Femur (tissue), 1 donor: ENCODE measurements around the gene EPN2.
"Not testable (repeated sequence)": the region's sequence is repeated elsewhere in the genome, so short reads cannot be mapped to it uniquely, and the experiment has no call there.

Experiments
- DNase-seq: peaks from one replicate; pipeline ENCODE4 v3.0.0-alpha.2; 2017

The EPN2 gene

GRCh38 chr17:19269641-19270040 is 32.5 kb downstream of the EPN2 start:
- DNase-seq, result no peak

GRCh38 chr17:19270347-19270703 is 33.2 kb downstream of the EPN2 start:
- DNase-seq, result no peak

GRCh38 chr17:19270704-19271611 is 33.8 kb downstream of the EPN2 start:
- no peak for DNase-seq

GRCh38 chr17:19271780-19272357 is 34.7 kb downstream of the EPN2 start:
- DNase-seq, result no peak

DNA sequence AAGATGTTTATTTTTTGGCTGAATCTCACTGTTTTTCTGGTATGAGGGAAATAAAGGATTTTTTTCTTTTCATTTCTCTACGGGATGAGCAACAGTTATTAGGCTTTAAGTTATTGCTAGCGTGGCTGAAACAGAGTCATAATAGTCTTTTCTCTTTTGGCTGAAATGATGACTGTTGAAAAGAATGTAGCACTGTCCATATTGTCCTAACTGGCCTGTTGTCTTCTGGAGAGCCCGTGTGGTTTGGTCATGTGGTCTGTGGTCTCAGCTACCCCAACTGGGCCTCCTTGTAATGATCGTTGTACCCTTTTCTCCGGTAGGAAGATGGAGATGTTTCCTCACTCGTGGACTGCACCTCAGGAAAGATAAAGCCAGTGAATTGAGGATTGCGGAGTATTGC is 36.6 kb downstream of the EPN2 start:
- DNase-seq, result no peak

GRCh38 chr17:19274893-19275292 is 37.7 kb downstream of the EPN2 start:
- no peak for DNase-seq

- DNase-seq, result no peak
These were observed 38.4 kb downstream of the EPN2 start for GRCh38 chr17:19275457-19276127.

DNA sequence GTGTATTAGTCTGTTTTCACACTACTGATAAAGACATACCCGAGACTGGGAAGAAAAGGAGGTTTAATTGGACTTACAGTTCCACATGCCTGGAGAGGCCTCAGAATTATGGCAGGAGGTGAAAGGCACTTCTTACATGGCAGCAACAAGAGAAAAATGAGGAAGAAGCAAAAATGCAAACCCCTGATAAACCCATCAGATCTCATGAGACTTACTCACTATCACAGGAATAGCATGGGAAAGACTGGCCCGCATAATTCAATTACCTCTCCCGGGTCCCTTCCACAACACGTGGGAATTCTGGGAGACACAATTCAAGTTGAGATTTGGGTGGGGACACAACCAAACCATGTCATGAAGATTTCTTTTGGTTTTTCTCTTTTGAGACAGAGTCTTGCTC is 41.1 kb downstream of the EPN2 start:
- DNase-seq, result not testable (repeated sequence)

DNA sequence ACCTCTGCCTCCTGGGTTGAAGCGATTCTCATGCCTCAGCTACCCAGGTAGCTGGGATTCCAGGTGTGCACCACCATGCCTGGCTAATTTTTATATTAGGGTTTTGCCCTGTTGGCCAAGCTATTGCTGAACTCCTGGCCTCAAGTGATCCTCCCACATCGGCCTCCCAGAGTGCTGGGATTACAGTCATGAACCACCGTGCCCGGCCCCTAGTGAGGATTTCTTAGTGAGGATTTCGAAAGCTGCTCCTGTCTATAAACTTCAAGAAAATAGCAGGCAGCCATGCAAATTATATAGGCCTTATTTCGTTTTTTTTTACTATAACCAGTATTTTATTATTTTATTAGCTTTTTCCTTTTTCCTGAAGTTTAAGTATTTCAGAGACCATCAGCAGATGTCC is 41.6 kb downstream of the EPN2 start:
- no peak for DNase-seq

GRCh38 chr17:19281161-19281560 is 44.0 kb downstream of the EPN2 start:
- no peak for DNase-seq

GRCh38 chr17:19284005-19284959 is 47.1 kb downstream of the EPN2 start:
- no peak for DNase-seq

- no peak for DNase-seq
These were observed 48.2 kb downstream of the EPN2 start for GRCh38 chr17:19285213-19285900.

GRCh38 chr17:19286751-19287341 is 49.7 kb downstream of the EPN2 start:
- no peak for DNase-seq

GRCh38 chr17:19287651-19288050 is 50.5 kb downstream of the EPN2 start:
- no peak for DNase-seq

GRCh38 chr17:19288453-19288852 is 51.3 kb downstream of the EPN2 start:
- no peak for DNase-seq

- no peak for DNase-seq
These were observed 53.0 kb downstream of the EPN2 start for GRCh38 chr17:19290066-19290705.

DNA sequence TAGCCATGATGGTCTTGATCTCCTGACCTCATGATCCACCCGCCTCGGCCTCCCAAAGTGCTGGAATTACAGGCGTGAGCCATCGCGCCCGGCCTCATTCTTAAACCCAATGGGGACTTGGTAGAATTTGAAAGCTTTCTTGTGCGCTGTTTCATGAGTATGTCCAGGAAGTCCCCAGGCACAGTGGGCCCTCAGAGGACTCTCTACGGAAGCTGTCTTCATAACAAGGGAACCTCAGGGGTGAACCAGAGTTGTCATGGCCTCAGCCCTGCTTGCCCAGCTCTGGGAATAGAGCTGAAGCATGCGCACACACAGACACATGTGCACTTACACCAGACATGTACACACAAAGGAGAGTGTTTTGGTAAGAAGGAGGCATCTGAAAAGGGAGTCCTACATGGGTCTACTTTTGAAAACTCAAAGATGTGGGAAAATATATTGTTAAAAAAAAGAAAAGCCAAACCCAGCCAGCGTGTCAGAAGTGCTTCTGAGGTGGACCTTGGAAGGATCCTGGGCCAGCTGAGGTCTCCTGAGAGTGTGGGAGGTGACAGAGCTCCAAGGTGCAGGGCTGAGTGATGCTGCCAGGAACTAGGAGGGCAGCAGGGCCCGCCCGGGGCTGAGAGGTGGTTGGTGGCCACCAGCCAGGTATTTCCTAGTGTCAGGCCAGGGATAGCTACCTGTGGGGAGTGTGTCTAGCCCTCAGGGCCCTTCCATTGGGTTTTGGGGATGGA is 54.6 kb downstream of the EPN2 start:
- no peak for DNase-seq

GRCh38 chr17:19292377-19292711 is 55.2 kb downstream of the EPN2 start:
- no peak for DNase-seq

DNA sequence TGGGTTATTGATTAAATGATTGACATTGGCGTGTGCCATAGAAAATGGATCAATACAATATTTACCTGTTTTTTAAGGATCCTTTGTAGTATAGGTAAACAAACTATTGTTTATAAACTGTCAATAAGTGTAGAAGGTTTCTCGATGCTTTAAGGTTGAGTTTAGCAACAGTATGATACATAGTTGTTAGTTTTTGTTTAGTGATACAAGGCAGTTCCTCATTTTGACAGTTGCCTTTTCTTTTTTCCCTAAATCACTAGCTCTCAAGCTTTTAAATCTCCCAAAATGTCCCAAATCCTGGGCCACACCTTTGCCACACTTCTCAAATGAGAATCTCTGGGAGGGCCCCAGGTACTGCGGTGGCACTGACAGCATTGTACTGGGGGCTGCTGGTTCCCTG is 57.3 kb downstream of the EPN2 start:
- no peak for DNase-seq

DNA sequence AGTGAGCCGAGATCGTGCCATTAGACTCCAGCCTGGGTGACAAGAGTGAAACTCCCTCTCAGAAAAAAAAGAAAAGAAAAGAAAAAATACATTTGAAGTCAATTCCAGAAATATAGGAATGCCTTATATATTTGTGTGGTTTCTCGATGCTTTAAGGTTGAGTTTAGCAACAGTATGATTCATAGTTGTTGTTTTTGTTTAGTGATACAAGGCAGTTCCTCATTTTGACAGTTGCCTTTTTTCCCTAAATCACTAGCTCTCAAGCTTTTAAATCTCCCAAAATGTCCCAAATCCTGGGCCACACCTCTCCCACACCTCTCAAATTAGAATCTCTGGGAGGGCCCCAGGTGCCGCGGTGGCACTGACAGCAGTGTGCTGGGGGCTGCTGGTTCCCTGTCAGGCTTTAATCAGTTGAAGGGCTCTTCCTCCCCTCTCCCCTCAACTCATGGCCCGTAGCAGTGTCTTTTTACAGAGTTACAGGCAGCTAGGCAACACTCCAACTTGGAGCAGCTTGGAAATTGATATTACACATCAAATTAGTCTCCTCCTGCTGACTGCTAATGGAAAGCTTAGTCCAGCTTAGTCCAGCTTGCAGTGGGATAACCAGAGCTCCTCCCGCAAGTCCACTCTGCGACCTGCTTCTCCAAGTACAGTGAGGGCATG is 58.4 kb downstream of the EPN2 start:
- DNase-seq, result no peak
